ENCODE measurements around the gene PANX1.

PANX1 gene

DNA sequence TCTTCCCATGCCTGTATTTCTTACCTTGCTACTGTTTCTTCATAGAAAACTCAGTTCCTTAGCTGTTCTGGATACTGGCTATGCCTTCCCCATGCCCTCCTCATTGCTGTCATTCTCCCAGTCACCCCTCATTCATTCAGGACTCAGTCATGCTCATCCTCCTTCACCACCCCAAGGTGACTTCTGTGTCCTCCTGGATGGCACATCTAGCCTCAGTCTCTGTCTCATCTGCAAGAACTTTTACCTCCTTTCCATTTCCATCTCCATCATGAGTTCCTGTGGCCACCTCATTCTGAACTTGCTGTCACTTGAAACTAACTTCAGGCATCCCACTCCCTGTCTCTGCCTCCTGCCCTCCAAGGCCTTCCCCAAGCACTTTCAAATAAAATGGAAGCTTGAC lies 42.3 kb downstream of the PANX1 start:
- H3K4me3 ChIP-seq (replicated peaks; ENCODE audit: low read depth, low read length) = no peak overlapping the region
- TF ChIP-seq, protein P1, sequence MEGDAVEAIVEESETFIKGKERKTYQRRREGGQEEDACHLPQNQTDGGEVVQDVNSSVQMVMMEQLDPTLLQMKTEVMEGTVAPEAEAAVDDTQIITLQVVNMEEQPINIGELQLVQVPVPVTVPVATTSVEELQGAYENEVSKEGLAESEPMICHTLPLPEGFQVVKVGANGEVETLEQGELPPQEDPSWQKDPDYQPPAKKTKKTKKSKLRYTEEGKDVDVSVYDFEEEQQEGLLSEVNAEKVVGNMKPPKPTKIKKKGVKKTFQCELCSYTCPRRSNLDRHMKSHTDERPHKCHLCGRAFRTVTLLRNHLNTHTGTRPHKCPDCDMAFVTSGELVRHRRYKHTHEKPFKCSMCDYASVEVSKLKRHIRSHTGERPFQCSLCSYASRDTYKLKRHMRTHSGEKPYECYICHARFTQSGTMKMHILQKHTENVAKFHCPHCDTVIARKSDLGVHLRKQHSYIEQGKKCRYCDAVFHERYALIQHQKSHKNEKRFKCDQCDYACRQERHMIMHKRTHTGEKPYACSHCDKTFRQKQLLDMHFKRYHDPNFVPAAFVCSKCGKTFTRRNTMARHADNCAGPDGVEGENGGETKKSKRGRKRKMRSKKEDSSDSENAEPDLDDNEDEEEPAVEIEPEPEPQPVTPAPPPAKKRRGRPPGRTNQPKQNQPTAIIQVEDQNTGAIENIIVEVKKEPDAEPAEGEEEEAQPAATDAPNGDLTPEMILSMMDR (IDR thresholded peaks at IDR 0.05; ENCODE audit: low read depth, low read length, missing control alignments) = no peak
- no peak for DNase-seq (ENCODE audit: extremely low read depth, low read depth)

DNA sequence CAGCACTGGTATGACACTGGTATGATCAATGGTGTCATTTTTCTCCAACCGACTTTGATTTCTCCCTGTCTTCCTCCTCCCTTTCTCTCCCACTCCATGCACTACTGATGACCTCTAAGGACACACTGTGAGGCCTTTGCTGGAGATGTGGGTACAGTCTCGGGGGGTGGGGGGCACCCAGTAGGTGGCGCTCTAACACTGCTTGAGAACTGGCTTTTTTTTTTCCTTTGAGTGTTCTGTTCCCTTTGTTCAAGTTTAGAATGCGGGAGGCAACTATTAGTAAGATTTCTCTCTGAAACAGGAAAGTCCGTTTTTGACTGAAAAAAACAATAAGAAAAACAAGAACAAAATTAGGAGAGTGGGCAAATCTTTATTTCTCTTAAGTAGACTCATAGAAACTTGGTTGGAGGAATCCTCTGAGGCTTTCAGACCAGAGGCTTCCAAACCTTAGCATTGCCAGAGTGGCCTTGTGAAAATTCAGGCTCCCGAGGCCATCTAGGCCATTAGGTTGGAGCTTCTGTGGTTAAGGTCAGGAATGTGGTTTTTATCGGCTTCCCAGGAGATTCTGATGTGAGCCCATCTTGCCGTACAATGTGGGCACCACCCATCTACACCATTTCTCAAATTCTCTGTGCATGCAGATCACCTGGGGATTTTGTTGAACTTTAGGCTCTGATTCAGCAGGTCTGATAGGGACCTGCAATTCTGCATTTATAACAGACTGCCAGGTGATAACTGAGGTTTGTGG lies 43.2 kb downstream of the PANX1 start:
- TF ChIP-seq, protein P1 (IDR thresholded peaks at IDR 0.05; ENCODE audit: low read depth, low read length, missing control alignments) = peak; percentile 92
- no peak for DNase-seq (ENCODE audit: extremely low read depth, low read depth)
- no peak overlapping the region for H3K4me3 ChIP-seq (replicated peaks; ENCODE audit: low read depth, low read length)

DNA sequence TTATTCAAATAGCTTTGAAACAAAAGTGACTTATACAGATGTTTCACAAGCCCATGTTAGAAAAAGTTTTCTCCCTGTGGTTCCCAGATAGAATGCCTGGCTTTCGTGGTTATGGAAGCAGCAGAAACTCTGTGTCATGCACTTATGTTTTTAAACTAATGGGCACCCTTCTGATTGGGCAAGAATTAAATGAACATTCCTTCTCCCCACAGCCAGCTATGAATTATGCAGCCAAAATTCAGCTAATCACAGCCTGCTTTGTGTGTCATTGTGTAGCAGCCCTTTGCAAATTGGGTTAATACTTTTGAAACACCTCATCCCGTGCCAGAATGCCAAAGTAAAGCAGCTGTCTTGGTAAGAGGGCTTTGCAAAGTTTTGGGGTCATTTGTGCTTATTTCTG lies 46.9 kb downstream of the PANX1 start:
- H3K4me3 ChIP-seq (replicated peaks; ENCODE audit: low read depth, low read length) = no peak overlapping the region
- no peak for DNase-seq (ENCODE audit: extremely low read depth, low read depth)
- TF ChIP-seq, protein P1 (IDR thresholded peaks at IDR 0.05; ENCODE audit: low read depth, low read length, missing control alignments) = no peak

DNA sequence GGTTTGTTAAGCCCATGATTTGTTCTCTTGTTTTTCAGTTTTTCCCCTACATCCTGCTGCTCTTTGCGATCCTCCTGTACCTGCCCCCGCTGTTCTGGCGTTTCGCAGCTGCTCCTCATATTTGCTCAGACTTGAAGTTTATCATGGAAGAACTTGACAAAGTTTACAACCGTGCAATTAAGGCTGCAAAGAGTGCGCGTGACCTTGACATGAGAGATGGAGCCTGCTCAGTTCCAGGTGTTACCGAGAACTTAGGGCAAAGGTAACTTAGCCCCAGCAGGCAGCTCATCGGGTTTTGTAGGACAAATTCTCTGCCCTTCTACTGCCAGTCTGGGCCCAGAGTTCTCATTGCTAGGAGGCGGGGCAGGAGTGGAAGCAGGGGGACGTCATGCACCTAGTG lies 49.7 kb downstream of the PANX1 start:
- no peak for DNase-seq (ENCODE audit: extremely low read depth, low read depth)
- H3K4me3 ChIP-seq (replicated peaks; ENCODE audit: low read depth, low read length) = no peak overlapping the region
- TF ChIP-seq, protein P1 (IDR thresholded peaks at IDR 0.05; ENCODE audit: low read depth, low read length, missing control alignments) = no peak

DNA sequence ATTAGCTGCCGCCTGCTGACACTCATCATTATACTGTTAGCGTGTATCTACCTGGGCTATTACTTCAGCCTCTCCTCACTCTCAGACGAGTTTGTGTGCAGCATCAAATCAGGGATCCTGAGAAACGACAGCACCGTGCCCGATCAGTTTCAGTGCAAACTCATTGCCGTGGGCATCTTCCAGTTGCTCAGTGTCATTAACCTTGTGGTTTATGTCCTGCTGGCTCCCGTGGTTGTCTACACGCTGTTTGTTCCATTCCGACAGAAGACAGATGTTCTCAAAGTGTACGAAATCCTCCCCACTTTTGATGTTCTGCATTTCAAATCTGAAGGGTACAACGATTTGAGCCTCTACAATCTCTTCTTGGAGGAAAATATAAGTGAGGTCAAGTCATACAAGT lies 51.1 kb downstream of the PANX1 start:
- TF ChIP-seq, protein P1 (IDR thresholded peaks at IDR 0.05; ENCODE audit: low read depth, low read length, missing control alignments) = no peak
- DNase-seq (ENCODE audit: extremely low read depth, low read depth) = no peak
- H3K4me3 ChIP-seq (replicated peaks; ENCODE audit: low read depth, low read length) = no peak overlapping the region

DNA sequence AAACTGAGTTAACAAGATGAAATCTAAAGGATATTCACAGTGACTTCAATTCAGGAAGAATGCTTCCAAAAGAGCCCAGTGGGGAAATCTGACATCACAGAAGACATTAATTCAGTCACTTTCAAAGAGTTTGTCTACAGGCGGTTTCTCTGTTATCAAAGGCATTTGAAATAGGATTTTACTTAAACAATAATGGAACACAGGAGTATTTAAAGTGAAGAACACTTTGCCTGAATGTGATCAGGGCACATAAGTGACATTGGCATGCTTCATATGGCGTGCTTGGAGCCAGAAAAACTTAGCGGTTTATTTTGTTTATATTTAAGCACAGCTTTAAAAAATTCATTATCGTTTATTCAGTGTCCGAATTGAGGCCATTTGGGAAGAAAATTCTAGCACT lies 52.9 kb downstream of the PANX1 start:
- no peak overlapping the region for H3K4me3 ChIP-seq (replicated peaks; ENCODE audit: low read depth, low read length)
- no peak for DNase-seq (ENCODE audit: extremely low read depth, low read depth)
- TF ChIP-seq, protein P1 (IDR thresholded peaks at IDR 0.05; ENCODE audit: low read depth, low read length, missing control alignments) = no peak

DNA sequence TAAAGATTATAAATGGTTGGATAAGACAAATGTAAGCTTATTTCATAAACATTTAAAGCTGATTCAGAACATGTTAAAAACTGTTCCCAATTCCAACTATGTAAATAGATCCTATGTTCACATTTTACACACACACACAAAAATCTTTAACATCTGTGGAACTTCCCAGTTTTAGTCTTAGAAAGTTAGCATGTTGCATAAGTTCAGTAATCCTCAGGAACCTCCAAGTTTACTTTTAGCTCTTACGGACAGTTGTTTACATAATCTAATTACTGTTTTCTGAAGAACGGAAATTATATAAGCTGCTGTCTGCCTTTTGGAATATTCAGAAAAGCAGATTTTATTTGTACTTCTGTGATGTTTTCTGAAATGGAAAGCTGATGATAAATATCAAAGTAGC lies 53.3 kb downstream of the PANX1 start:
- no peak overlapping the region for H3K4me3 ChIP-seq (replicated peaks; ENCODE audit: low read depth, low read length)
- TF ChIP-seq, protein P1 (IDR thresholded peaks at IDR 0.05; ENCODE audit: low read depth, low read length, missing control alignments) = no peak
- DNase-seq (ENCODE audit: extremely low read depth, low read depth) = no peak
